Stimulated activated CD8-positive, alpha-beta memory T cell treated with anti-CD3 and anti-CD28 coated beads, Interleukin-7, amount 100 ng/mL, for 4 hours (primary cell): ENCODE measurements around the gene TPGS1.

ENCODE experiments used
- DNase-seq, 2 donors: peaks; one replicate each; pipeline ENCODE4 v3.0.0-alpha.2; 2020; ENCODE audit warnings: low read depth in 2 of 2

TPGS1 gene

DNA sequence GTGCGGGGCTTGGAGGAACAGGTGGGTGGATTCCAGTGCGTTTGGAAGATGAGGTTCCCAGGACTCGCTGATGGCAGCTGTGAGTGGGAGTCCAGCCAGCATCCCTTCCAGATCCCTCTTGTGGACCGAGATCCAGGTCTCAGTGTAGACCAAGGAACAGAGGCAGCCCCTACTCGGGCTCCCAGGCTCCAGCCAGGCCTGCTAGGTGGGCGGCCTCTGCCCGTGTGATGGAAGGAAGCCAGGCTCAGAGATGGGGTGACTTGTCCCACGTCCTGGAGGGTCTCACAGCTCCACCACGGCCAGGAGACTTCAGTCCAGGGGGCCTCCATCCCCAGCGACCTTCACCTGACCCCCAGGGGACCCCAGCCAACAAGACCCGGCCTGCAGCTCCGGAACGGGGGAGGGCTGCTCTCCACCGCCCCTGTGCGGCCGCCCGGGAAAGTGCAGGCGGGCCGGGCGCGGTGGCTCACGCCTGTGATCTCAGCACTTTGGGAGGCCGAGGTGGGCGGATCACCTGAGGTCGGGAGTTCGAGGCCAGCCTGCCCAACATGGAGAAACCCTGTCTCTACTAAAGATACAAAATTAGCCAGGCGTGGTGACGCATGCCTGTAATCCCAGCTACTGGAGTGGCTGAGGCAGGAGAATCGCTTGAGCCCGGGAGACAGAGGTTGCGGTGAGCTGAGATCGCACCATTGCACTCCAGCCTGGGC, 11.7 kb upstream of the TPGS1 start:
- DNase-seq: no peak

DNA sequence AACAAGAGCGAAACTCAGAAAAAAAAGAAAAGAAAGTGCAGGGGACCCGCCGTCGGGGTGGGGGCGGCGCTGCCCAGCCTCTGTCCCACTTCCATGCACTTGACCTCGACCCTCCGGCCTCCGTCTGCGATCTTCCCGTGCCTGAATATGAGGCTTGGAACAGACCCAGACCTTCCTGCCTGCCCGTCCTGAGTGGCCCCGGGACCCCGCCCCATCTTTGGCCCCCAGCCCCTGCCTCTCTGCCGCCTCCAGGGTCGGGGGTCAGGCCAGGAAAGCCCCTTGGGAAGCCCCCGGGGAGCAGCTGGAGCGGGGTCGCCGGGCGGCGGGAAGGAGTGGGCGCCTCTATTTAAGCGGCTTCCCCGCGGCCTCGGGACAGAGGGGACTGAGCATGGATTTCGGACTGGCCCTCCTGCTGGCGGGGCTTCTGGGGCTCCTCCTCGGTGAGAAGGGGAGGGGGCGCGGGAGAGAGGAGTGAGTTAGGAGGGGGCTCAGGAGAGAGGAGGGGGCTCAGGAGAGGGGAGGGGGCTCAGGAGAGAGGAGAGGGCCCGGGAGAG, 11.1 kb upstream of the TPGS1 start, which contains the start of gene MADCAM1:
MADCAM1 (plus strand) TSS at position 375 of the 554 bp plus-strand sequence; CDS start at position 389, 14 bp downstream.
- DNase-seq: no peak

DNA sequence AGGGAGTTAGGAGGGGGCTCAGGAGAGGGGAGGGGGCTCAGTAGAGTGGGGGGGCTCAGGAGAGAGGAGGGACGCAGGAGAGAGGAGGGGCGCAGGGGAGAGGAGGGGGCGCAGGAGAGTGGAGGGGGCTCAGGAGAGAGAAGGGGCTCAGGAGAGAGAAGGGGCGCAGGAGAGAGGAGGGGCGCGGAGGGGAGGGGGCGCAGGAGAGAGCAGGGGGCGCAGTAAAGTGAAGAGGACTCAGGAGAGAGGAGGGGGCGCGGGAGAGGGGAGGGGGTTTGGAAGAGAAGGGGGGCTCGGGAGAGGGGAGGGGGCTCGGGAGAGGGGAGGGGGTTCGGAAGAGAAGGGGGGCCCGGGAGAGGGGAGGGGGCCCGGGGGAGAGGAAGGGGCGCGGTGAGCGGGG, 10.3 kb upstream of the TPGS1 start:
- DNase-seq: no peak

DNA sequence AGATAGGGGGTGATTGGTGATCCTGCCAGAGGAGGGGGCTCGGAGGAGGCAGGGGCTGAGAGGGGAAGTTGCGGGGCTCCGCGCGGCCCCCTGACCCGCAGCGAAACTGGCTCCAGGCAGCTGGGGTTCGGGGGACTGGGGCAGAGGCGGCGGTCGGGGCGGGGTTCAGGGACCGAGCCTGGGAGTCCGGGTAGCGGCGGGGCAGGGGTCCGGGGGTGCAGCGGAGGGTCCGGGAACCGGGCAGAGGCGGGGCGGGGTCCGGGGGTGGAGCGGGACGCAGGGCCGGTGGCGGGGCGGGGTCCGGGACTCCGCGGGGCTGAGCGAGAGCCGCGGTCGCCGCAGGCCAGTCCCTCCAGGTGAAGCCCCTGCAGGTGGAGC, 9.8 kb upstream of the TPGS1 start:
- DNase-seq: no peak

DNA sequence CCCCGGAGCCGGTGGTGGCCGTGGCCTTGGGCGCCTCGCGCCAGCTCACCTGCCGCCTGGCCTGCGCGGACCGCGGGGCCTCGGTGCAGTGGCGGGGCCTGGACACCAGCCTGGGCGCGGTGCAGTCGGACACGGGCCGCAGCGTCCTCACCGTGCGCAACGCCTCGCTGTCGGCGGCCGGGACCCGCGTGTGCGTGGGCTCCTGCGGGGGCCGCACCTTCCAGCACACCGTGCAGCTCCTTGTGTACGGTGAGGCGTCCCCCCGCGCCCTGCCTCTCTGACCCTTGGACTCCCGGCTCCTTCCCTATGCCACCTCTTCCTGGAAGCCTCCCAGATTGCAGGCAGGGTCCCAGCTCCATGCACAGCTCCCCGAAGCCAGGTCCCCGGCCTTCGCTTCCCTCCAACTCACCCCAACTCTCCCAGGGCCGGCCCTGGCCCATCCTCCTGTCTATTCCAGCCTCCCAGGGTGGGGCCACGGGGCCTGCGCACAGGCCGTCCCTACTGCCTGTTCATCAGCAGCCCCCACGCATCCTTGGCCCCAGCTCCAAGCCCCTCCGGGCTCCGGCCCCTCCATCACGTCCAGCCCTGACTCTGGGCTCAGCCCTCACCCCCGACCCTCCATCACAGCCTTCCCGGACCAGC, 9.3 kb upstream of the TPGS1 start:
- DNase-seq: no peak

DNA sequence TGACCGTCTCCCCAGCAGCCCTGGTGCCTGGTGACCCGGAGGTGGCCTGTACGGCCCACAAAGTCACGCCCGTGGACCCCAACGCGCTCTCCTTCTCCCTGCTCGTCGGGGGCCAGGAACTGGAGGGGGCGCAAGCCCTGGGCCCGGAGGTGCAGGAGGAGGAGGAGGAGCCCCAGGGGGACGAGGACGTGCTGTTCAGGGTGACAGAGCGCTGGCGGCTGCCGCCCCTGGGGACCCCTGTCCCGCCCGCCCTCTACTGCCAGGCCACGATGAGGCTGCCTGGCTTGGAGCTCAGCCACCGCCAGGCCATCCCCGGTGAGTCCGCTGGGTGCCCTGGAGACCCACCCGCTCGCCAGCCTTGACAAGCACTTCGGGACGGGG, 8.8 kb upstream of the TPGS1 start:
- no peak for DNase-seq

DNA sequence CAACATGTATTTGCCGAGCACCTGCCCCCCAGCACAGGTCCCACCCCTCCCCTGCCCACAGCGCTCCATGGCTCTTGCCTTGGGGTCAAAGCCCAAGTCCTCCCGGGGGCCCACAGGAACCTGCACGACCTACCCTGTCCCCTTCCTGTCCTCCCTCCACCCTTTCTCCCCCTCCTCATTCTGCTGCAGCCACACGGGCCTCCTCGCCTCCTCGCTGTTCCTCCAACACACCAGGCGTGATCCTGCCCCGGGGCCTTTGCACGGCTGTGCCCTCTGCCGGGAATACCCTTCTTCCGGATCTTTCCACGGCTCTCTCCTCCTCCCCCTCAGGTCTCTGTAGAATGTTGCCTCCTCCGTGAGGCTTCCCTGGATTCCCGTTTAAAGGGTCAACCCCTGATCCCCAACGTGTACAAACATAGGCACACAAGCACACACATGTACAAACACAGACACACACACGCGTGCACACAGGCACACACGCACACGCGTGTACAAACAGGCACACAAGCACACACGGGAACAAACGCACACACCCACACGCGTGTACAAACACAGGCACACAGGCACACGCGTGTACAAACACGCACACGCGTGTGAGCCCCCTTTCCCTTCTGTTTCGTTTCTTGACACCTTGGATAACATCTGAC, 8.2 kb upstream of the TPGS1 start:
- DNase-seq: no peak

DNA sequence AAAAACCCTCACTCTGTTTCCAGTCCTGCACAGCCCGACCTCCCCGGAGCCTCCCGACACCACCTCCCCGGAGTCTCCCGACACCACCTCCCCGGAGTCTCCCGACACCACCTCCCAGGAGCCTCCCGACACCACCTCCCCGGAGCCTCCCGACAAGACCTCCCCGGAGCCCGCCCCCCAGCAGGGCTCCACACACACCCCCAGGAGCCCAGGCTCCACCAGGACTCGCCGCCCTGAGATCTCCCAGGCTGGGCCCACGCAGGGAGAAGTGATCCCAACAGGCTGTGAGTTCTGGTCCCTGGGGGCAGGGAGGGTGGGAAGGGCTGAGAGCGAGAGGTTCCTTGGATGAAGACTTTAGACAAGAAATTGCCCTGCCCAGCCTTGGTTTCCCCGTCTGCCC, 5.7 kb upstream of the TPGS1 start:
- no peak for DNase-seq

DNA sequence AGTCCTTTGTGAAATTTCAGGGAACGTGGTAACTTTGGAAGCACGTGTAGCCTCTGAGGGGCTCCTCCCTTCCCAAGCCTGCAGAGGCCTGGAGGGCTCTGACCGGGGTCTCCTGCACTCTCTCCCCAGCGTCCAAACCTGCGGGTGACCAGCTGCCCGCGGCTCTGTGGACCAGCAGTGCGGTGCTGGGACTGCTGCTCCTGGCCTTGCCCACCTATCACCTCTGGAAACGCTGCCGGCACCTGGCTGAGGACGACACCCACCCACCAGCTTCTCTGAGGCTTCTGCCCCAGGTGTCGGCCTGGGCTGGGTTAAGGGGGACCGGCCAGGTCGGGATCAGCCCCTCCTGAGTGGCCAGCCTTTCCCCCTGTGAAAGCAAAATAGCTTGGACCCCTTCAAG, 2.7 kb upstream of the TPGS1 start:
- no peak for DNase-seq

DNA sequence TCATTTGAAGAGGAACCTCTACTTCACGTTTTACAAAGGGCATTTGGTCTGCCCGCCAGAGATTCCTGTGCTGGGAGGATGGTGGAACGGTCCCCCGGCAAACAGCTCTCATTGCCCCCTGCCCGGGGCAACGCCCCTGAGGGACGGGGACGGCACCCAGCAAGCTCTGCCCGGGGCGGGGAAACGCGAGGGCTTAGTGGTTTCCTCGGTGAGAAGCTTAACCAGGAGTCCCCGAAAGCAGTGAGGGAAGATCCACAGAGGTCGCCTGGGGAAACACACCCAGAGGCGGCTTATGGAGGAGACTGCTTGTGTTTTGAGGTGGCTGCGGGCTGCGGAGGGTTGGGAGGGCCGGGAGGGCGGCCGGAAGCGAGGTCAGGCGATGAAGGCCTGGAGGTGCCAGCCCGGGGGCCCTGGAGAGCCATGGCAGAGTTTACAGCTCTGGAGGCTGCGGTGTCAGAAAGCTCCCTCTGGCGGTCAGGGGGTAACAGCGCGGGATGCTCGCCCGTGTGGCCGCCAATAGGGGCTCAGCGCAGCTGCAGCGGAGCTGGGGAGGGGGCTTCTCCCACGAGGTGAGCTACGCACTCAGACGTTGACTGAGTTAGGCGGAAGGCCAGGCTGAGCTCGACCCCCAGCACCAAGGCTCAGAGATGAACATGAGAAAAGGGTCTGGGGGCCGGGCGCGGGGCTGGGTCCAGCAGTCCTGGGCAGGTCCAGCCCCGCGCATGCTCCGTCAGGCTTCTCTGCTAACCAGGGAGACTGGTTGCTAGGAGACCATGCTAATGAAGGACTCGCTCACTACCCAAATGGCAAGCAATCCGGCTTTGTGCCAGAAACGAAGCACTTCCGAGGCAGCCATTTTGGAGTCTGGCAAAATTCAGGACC, 652 bp upstream of the TPGS1 start:
- DNase-seq: peak; percentile 89 to 90

DNA sequence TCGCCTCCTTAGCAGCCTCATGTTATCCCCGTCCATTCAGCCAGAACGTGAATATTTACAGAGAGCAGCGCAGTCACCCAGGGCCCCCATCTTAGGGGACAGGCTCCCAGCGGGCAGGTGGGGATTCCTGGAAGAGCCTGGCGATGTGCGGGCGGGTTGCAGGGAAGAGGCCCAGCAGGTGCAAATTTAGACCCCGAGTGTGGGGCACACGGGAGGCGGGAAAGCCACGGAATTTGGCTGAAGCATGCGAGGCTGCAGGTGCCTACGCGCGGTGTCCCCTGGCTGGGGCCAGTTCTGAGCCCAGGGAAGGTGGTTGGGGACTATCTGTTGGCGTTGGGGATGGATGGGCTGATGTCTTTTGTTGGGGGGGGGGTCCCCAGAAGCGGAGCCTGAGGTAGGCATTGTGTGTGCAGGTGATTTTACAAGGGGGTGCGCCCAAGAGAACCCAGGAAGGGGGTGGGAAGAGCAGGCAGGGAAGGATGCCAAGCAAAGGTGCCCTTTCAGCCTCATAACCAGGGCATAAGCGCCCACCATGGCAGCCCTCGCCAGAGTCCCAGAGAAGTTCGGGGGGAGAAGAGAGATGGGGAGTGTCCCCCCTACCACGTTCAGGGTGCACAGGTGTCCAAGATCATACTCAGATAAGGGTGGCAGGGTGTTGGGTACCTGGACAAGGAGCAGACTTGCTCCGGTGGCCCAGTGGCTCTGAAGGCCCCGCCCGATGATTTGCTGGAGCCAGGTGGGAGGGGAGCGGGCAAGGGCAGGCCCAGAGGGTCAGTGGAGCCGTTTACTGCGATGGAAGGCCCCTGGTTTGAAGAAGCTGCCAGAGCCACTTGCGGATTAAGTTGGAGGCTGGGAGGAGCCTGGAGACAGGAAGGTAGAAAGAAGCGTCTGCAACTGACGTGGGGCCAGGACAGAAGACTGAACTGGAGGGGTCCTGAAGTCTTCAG, 1.2 kb downstream of the TPGS1 start:
- no peak for DNase-seq

DNA sequence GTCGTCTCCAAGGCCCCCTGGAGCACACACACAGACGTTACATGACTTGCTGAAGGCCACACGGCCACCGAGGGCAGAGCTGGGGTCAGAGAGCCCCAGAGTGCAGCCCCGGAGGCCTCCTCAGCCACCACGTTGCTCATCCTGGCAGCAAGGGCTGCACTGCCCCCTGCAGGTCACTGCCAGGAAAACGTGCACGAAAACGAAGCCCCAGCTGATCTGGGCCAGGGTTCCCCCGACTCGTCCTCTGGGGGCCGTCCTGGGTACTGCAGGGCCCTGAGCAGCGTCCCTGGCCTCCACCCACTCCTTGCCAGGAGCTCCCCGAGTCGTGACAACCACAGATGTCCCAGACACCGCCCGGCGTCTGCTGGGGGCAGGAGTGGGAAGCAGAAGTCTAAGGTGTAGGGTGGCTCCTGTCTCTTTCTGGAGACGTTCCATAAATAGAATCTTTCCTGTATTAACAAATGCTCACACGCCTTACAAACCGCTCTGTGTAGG, 3.4 kb downstream of the TPGS1 start:
- DNase-seq: peak; percentile 84 to 85

DNA sequence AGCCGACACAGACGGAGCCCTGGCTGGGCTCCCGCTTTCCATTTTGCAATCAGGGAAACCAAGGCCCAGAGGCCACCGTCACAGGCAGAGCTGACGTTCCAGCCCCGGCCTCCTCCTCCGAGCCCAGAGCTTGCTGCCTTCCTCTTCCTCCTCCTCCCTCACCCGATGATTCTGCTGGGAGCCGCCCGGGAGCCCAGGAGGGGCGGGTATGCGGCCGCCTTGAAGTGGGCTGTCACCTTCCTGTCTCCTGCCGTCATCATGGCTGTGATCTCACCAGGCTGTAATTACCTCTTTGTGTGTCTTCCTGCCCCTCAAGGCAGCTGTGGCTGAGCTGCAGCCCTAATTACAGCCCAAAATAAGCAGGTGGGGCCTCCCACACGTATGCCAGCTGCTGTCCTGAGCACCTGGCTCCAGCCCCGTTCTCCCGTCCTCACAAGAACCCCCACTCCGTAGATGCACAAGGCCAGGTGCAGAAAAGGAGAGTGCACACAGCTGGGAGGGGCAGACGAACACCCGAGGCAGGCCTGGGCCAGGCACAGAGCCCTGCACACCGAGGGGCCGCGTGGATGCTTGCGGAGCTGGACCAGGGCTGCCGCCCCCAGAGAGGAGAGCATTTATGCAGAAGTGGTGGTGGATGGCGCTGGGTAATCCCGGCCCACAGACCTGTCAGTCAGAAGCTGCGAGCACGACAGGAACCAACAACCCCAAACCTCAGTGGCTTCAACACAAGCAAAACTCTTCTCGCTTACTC, 4.0 kb downstream of the TPGS1 start:
- peak; percentile 74 to 80 for DNase-seq

DNA sequence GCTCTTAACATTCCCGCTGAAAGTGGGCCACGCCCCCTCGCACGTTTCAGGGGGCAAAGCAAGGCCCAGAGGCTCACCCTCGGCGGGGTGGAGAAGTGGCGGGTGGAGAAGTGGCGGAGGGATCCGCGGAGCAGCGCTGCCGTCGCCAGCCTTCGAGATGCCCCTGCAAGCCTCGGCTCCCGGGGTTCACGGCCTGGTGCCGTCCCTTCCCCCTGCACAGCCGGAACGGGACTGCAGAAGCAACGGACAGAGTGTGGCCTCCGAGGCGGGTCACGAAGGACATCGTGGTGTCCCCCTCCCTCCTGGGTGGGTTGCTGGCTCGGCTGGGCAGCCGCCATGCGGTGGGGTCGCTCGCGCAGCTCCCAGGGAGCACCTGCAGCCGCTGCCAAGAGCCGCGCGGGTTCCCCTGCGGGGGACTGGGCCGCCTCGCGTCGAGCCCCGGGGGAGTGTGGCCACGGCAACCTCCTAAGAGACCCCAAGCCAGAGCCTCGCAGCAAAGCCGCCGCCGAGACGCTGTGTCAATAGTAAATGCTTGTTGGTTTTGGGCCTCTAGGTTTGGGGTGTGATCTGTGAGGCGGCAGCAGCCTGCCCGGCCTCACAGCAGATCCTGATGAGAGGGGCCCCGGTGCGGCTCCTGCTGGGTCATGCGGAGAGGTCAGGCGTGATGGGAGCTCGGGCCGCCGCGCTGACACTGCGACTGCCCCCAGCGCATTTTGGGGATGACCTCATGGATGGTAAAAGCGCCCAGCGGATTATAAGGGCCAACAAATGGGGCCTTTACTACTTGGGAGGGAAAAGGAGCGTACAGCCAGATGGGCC, 5.5 kb downstream of the TPGS1 start:
- DNase-seq: no peak

DNA sequence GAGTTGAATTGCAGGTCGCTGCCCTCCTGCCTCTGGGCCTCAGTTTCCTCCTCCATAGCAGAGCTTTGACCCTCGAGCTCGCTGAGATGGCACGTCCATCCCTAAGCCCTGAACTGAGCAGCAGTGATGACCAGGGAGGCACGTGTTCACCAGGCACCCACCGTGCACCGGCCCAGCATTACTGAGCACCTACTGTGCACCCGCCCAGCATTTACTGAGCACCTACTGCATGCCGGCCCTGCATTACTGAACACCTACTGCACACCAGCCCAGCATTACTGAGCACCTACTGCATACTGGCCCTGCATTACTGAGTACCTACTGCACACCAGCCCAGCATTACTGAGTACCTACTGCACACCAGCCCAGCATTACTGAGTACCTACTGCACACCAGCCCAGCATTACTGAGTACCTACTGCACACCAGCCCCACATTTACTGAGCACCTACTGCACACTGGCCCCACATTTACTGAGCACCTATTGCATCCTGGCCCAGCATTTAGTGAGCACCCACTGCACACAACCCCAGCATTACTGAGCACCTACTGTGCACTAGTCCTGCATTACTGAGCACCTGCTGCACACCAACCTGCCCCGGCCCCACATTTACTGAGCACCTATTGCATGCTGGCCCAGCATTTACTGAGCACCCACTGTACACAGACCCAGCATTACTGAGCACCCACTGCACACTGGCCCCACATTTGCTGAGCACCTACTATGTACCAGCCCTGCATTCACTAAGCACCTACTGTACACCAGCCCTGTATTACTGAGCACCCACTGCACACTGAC, 6.3 kb downstream of the TPGS1 start:
- no peak for DNase-seq

DNA sequence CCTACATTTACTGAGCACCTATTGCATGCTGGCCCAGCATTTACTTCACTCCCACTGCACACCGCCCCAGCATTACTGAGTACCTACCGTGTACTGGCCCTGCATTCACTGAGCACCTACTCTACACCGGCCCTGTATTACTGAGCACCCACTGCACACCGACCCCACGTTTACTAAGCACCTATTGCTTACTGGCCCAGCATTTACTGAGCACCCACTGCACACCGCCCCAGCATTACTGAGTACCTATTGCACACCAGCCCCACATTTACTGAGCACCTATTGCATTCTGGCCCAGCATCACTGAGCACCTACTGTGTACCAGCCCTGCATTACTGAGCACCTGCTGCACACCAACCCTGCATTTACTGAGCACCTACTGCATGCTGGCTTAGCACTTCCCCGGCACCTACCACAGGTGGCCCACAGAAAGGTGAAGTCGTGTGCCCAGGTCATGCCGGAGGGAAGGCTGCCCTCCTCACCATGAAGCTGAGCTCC, 6.9 kb downstream of the TPGS1 start:
- no peak for DNase-seq

DNA sequence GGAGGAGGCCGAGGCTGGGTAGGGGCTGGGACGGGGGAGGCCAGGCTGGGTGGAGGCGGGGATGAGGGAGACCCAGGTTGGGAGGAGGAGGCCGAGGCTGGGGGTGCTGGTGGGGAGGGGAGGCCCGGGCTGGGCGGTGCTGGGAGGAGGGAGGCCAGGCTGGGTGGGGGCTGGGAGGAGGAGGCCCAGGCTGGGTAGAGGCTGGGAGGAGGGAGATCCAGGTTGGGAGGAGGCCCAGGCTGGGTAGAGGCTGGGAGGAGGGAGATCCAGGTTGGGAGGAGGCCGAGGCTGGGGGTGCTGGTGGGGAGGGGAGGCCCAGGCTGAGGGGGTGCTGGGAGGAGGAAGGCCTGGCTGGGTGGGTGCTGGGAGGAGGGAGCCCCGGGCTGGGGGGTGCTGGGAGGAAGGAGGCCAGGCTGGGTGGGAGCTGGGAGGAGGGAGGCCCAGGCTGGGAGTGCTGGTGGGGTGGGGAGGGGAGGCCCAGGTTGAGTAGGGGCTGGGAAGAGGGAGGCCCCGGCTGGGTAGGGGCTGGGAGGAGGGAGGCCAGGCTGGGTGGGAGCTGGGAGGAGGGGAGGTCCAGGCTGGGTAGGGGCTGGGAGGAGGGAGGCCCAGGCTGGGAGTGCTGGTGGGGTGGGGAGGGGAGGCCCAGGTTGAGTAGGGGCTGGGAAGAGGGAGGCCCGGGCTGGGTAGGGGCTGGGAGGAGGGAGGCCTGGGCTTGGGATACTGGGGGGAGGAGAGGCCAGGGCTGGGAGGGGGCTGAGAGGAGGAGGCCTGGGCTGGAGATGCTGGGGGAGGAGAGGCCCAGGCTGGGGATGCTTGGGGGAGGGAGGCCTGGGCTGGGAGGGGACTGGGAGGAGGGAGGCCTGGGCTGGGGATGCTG, 10.7 kb downstream of the TPGS1 start:
- DNase-seq: no peak
